ENCODE results near the gene MSGN1.

- TF ChIP-seq, protein P1, sequence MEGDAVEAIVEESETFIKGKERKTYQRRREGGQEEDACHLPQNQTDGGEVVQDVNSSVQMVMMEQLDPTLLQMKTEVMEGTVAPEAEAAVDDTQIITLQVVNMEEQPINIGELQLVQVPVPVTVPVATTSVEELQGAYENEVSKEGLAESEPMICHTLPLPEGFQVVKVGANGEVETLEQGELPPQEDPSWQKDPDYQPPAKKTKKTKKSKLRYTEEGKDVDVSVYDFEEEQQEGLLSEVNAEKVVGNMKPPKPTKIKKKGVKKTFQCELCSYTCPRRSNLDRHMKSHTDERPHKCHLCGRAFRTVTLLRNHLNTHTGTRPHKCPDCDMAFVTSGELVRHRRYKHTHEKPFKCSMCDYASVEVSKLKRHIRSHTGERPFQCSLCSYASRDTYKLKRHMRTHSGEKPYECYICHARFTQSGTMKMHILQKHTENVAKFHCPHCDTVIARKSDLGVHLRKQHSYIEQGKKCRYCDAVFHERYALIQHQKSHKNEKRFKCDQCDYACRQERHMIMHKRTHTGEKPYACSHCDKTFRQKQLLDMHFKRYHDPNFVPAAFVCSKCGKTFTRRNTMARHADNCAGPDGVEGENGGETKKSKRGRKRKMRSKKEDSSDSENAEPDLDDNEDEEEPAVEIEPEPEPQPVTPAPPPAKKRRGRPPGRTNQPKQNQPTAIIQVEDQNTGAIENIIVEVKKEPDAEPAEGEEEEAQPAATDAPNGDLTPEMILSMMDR (IDR thresholded peaks at IDR 0.05; ENCODE audit: low read depth, low read length): no peak
- TF ChIP-seq EZH2phosphoT487 (IDR thresholded peaks at IDR 0.05; ENCODE audit: low read depth): no peak
These were observed 40.8 kb downstream of the MSGN1 start for GRCh38 chr2:17857021-17857420.
